GM19467 (cell line): ENCODE results near the gene AQR.
A peak's percentile ranks its signal among the peaks of the same experiment; 100 is the strongest.
"Not testable (repeated sequence)": the region's sequence is repeated elsewhere in the genome, so short reads cannot be mapped to it uniquely, and the experiment has no call there.

Source experiments
- ATAC-seq: cut with Tn5 transposase; IDR thresholded peaks from one replicate; pipeline ENCODE4 v1.9.1; 2021; ENCODE audit warnings: mild to moderate bottlenecking, moderate library complexity; ENCODE audit not compliant: unreplicated experiment

Gene AQR

GRCh38 chr15:34969340-34970097, at the start of gene AQR:
Gene AQR (minus strand): TSS chr15:34969742. CDS start chr15:34969613, 129 bp downstream.
- peak; percentile 99 for ATAC-seq

DNA sequence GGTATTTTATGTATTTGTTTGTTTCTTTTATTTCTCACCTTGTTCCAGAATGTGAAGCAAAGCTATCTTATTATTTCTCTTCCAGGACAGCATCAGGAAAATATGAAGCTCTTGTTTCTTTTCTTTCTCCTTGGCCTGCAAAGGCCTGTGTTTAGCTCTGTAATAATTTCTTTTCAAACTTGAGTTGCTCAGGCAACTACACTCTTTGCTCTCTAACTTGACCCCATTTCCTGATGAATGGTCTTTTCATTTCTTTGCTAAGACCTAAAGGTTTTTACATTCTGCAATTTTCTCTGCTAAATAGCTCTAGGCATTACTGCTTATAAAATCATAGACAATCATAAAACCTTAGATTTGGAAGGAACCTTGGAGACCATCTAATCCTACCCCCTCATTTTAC, 44.7 kb upstream of the AQR start:
- ATAC-seq, result no peak

- ATAC-seq, result no peak
These were observed 43.8 kb upstream of the AQR start for GRCh38 chr15:35013370-35013769.

GRCh38 chr15:35007397-35007796, 37.9 kb upstream of the AQR start:
- no peak for ATAC-seq

GRCh38 chr15:35005933-35006332, 36.4 kb upstream of the AQR start:
- ATAC-seq, result no peak

GRCh38 chr15:35003928-35004327, 34.4 kb upstream of the AQR start:
- ATAC-seq, result no peak

DNA sequence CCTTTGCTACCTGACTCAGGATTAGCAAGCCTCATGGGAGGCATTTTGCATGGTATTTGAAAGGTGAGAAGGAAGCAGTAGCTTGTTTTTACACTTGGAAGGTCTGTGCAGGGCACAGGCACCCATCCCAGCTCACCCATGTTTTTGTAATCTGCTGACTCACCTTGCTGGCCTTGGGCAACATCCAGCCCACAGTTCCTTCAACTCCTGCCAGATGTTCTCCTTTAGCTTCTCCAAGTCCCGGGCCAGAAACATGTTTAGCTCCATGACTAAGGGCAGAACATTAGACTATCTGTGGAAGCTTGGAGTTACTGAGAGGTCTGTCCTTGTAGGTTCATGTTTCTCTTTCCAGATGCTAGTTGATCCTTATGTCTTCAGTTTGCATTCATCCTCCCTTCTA, 31.0 kb upstream of the AQR start:
- ATAC-seq, result no peak

DNA sequence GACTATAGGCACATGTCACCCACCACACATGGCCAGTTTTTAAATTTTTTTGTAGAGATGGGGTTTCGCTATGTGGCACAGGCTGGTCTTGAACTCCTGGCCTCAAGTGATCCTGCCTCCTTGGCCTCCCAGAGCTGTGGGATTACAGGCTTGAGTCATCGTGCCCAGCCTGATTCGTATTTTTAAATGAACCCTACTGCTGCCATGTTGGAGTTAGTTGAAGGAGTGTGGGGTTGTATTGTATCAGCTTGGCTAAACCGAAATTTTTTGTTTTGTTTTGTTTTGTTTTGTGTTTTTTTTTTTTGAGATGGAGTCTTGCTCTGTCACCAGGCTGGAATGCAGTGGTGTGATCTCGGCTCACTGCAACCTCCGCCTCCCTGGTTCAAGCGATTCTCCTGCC, 30.4 kb upstream of the AQR start:
- ATAC-seq, result no peak

DNA sequence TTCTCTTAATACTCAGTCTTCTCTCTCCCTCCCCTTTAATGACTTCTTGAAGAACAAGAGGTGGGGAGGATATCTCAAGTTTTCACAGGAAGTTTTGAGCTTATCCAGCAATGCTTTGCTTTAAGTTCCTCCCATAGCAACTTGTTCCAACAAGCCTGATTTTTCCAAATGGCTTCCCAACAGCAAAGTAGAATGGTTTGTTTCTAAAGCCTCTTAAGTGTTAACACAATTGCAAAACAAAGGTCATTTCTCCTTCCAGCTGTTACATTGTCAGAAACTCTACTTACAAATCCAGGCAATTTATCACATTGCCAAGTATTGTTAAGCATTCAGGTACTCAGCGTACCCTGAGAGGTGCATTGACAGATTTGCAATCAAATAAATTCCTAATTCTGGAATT, 25.4 kb upstream of the AQR start:
- no peak for ATAC-seq

GRCh38 chr15:34993877-34994276, 24.3 kb upstream of the AQR start:
- peak; percentile 89 for ATAC-seq

GRCh38 chr15:34993412-34993811, 23.9 kb upstream of the AQR start:
- no peak for ATAC-seq

DNA sequence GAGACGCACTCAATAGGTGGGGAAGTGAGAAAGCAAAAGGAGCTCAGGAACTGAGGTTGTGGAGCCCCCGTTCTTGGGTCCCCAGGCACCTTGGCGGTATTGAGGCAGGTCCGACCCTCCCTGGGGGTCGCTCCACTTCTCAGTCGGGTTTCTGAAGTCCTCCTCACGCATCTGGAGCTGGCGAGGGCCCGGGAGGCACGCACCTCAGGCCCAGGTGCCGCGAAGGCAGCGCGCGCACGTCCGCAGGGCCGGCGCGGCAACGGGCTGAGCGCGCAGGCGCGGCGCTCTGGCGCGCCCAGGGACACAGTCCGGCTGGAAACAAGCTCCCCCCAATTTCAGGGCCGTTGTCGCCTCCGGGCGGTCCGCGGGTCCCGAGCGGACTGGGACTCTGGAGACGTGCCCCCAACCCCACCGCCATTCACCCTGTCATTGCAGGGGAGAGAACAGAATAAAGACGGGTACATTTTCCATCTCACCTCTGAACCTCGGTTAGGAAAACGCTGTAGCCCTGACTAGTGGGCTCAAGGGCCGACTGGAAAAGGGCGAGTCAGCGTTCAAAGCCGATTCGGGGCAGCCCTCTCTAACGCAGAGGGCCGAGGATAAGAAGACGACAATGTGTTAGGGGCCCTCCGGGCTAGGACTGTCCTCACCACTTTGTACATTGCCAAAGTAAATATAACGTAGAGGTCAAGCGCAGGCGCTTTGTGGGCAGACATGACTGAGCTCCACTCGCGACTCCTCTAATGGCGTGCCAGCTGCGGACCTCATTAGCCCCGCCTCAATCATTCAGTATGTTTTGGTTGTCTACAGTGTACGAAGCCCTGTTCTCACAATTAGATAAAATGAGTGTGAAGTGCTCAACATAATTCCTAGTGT, 18.7 kb upstream of the AQR start, which contains the start of gene ZNF770:
Gene ZNF770, minus strand, starts transcription at position 261 of the 876 bp plus-strand sequence. CDS start 4,853 bp downstream, outside the sequence.
- peak; percentile 81 for ATAC-seq

GRCh38 chr15:34987609-34988026, 18.1 kb upstream of the AQR start:
- no peak for ATAC-seq

DNA sequence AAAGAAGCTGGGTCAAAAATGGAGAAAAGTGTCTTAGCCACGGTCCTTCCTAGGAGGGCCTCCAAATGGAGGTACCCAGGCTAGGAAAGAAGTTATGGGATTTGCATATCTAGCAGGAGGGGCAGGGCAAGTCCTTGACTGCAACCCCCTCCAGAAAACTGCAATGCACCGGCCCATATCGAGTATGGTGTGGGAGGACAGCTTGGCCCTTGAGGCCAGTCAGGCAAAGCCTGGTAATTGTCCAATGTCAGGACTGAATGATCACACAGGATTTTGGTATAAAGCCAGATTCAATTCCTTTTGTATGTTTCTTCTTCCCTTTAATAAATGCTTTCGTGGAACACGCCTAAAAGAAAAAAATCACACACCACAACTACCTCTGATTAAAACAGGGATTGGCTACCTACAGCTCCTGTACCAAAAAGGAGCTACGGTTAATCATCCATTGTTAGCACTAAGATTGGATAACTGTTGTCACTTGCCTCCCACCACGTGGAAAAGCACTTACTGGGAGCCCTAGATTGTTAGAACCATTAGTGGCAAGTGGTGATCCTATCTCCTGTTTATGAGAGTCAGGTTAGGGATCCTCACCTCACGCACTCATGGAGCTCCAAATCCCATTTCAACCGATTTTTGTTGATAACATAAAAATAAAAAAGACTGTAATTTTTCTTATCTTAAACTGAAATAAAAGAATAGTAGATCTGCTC, 17.4 kb upstream of the AQR start:
- ATAC-seq, result no peak

DNA sequence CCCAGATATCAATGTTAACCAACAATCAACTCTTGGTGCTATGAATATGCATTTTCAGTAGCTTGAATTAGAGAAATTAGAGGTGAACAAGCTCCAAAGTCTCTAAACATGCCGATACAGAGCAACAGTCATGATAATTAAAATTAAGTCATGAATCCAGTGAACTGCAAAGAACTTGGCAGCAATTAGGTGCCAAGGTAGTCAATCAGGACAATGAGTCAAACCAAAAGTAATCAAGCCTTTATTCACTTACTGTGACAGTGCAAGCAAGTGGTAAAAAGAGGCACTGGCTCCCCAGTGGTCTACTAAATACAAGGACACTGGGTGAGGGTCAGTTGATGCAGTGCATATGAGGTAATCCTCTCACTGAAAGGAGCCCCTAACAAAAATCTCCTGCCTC, 16.8 kb upstream of the AQR start:
- no peak for ATAC-seq

GRCh38 chr15:34984889-34985630, 15.5 kb upstream of the AQR start:
- ATAC-seq, result no peak

GRCh38 chr15:34976743-34977142, 7.2 kb upstream of the AQR start:
- ATAC-seq, result no peak

- no peak for ATAC-seq
These were observed 6.5 kb upstream of the AQR start for GRCh38 chr15:34976073-34976472.

- ATAC-seq, result no peak
These were observed 4.0 kb upstream of the AQR start for GRCh38 chr15:34973512-34973911.

DNA sequence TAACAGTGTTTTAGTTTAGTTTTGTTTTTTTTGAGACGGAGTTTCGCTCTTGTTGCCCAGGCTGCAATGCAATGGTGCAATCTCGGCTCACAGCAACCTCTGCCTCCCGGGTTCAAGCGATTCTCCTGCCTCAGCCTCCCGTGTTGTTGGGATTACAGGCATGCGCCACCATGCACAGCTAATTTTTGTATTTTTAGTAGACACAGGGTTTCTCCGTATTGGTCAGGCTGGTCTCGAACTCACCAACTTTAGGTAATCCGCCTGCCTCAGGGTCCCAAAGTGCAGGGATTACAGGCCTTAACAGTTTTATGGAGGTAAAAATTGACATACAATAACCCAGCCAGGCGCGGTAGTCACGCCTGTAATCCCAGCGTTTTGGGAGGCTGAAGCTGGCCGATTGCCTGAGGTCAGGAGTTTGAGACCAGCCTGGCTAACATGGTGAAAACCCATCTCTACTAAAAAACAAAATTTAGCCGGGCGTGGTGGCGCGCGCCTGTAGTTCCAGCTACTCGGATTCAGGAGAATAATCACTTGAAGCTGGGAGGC, 629 bp upstream of the AQR start:
- ATAC-seq, result not testable (repeated sequence)
